ENCODE measurements around the gene ST3GAL2.

Gene ST3GAL2

GRCh38 chr16:70437017-70437581 is 1.8 kb downstream of the ST3GAL2 start:
- Histone ChIP-seq H3K27ac (peak overlapping the region; percentile 82), H3K9me3 (no peaks in the 10 kb centered on the region), H3K4me3 (ENCODE audit: low read depth in 1 of 2, low read length in 1 of 2) (peak overlapping the region; percentile 86 to 87), H3K4me1 (ENCODE audit: control insufficient read depth in 1 of 2, insufficient read depth in 1 of 2, low read depth in 1 of 2, low read length in 1 of 2) (peaks cover 49 to 60% of the 10 kb centered on the region in 2 experiments), H3K27me3 (no peaks in the 10 kb centered on the region), H3K36me3 (peaks cover 15% of the 10 kb centered on the region)
- TF ChIP-seq CTCF (IDR thresholded peaks at IDR 0.05) = no peak

GRCh38 chr16:70434484-70435260 is 4.2 kb downstream of the ST3GAL2 start:
- H3K27me3 ChIP-seq = no peaks in the 10 kb centered on the region
- peaks cover 70 to 79% of the 10 kb centered on the region in 2 experiments for H3K4me1 ChIP-seq (ENCODE audit: control insufficient read depth in 1 of 2, insufficient read depth in 1 of 2, low read depth in 1 of 2, low read length in 1 of 2)
- no peak overlapping the region for H3K4me3 ChIP-seq (ENCODE audit: low read depth in 1 of 2, low read length in 1 of 2)
- peak overlapping the region; percentile 99 for H3K27ac ChIP-seq
- peaks cover 15% of the 10 kb centered on the region for H3K36me3 ChIP-seq
- TF ChIP-seq CTCF (IDR thresholded peaks at IDR 0.05) = no peak
- no peaks in the 10 kb centered on the region for H3K9me3 ChIP-seq

DNA sequence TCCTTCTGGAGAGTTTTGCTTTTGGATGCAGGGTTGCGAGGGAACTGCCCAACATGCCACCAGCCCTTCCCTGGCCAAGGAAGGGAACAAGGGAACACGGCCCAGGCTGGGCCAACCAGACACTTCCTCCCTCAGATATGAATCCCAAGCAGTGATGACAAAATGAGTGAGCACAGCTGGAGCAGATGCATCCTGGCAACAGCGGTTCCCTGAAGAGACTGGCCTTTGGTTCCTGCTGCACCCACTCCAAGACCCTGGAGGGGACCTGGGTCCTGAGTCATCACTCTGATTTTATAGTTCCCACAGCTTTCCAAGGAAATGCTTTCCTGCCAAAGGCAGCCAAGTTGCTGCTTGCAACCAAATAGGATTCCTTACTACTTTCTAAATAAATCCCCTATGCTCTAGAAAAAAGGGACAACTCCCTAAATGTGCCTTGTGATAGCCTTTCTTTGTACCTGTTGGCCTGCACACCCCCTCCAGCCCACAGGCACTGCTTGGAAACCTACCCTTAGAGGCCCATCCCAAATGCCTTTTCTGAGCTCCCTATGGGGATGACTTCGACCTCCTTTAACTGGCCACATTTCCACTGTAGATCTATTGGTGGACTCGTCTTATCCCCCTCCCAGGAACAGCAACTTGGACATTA is 5.3 kb downstream of the ST3GAL2 start:
- no peak for TF ChIP-seq CTCF (IDR thresholded peaks at IDR 0.05)
- no peaks in the 10 kb centered on the region for H3K9me3 ChIP-seq
- H3K27me3 ChIP-seq = no peaks in the 10 kb centered on the region
- H3K4me1 ChIP-seq (ENCODE audit: control insufficient read depth in 1 of 2, insufficient read depth in 1 of 2, low read depth in 1 of 2, low read length in 1 of 2) = peaks cover 76 to 86% of the 10 kb centered on the region in 2 experiments
- H3K4me3 ChIP-seq (ENCODE audit: low read depth in 1 of 2, low read length in 1 of 2) = peak overlapping the region; percentile 14 to 41
- peaks cover 15% of the 10 kb centered on the region for H3K36me3 ChIP-seq
- H3K27ac ChIP-seq = peak overlapping the region; percentile 99

DNA sequence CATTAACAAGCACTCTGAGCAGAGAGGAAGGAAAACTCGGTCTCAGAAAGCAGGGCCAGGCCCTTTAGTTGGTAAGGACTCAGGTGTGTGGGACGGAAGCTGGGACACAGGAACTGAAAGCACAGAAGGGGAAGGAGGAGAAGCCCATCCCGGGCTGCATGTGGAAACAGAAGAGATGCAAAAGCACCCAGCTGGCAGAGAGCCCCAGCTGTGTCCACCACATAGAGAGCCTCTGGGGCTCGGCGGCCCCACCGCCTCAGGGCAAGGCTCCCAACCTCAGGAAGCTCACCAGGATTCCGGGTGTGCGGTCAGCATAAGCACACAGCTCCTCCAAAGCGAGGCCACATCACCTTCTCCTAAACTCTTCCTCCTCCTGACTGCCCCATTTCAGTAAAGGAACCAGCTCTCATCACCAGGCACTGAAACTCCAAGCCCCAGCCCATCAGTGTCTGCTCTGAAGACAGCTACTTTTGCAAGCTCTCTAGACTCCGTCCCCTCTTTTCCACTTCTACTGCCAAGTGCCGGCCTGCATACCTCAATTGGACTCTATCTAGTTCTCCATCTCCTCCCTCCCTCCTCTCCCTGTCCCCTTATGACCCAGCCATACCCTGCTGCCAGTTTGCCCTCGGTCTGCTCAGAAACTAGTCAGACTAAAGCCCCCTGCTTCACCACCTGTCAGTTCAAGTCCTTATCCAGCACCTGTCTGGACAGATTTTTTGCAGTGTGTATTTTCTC is 6.0 kb downstream of the ST3GAL2 start:
- peak overlapping the region; percentile 99 for H3K27ac ChIP-seq

More for the DNA sequence above, 6.0 kb downstream of the ST3GAL2 start:
- TF ChIP-seq CTCF (IDR thresholded peaks at IDR 0.05) = no peak
- Histone ChIP-seq H3K4me1 (ENCODE audit: control insufficient read depth in 1 of 2, insufficient read depth in 1 of 2, low read depth in 1 of 2, low read length in 1 of 2) (peaks cover 82 to 88% of the 10 kb centered on the region in 2 experiments), H3K4me3 (ENCODE audit: low read depth in 1 of 2, low read length in 1 of 2) (peak overlapping the region; percentile 14 to 41), H3K9me3 (no peaks in the 10 kb centered on the region), H3K36me3 (peaks cover 15% of the 10 kb centered on the region), H3K27me3 (no peaks in the 10 kb centered on the region)
